HG03442 (cell line): ENCODE results near the gene TRABD2B.

Experiments used
- ATAC-seq: cut with Tn5 transposase; IDR thresholded peaks from one replicate; pipeline ENCODE4 v1.9.1; 2021; ENCODE audit warnings: mild to moderate bottlenecking, moderate library complexity; ENCODE audit not compliant: unreplicated experiment

TRABD2B gene

GRCh38 chr1:47938520-47938919 is 58.7 kb downstream of the TRABD2B start:
- no peak for ATAC-seq

GRCh38 chr1:47937586-47938254 is 59.5 kb downstream of the TRABD2B start:
- no peak for ATAC-seq

GRCh38 chr1:47936916-47937551 is 60.2 kb downstream of the TRABD2B start:
- no peak for ATAC-seq

GRCh38 chr1:47935856-47936255 is 61.3 kb downstream of the TRABD2B start:
- ATAC-seq: no peak

- ATAC-seq: no peak
Observed at GRCh38 chr1:47935163-47935562, 62.0 kb downstream of the TRABD2B start.

GRCh38 chr1:47934243-47934805 is 62.9 kb downstream of the TRABD2B start:
- ATAC-seq: no peak

- ATAC-seq: no peak
Observed at GRCh38 chr1:47932743-47933142, 64.4 kb downstream of the TRABD2B start.

- ATAC-seq: no peak
Observed at GRCh38 chr1:47931395-47931794, 65.8 kb downstream of the TRABD2B start.

GRCh38 chr1:47930210-47930840 is 66.9 kb downstream of the TRABD2B start:
- ATAC-seq: no peak

GRCh38 chr1:47927165-47927564 is 70.0 kb downstream of the TRABD2B start:
- ATAC-seq: no peak

- no peak for ATAC-seq
Observed at GRCh38 chr1:47926461-47926999, 70.7 kb downstream of the TRABD2B start.

- no peak for ATAC-seq
Observed at GRCh38 chr1:47924270-47925048, 72.7 kb downstream of the TRABD2B start.

GRCh38 chr1:47921935-47922415 is 75.2 kb downstream of the TRABD2B start:
- ATAC-seq: no peak

- ATAC-seq: no peak
Observed at GRCh38 chr1:47919113-47919833, 77.9 kb downstream of the TRABD2B start.

- no peak for ATAC-seq
Observed at GRCh38 chr1:47918257-47918867, 78.8 kb downstream of the TRABD2B start.

- no peak for ATAC-seq
Observed at GRCh38 chr1:47917687-47918086, 79.5 kb downstream of the TRABD2B start.

GRCh38 chr1:47915677-47916353 is 81.4 kb downstream of the TRABD2B start:
- no peak for ATAC-seq

GRCh38 chr1:47914952-47915676 is 82.1 kb downstream of the TRABD2B start:
- no peak for ATAC-seq
